Effector CD4-positive, alpha-beta T cell (primary cell): ENCODE measurements around the gene PDIA5.

ENCODE experiments used
- DNase-seq: peaks from one replicate; pipeline ENCODE4 v3.0.0-alpha.2; 2020

Gene PDIA5

DNA sequence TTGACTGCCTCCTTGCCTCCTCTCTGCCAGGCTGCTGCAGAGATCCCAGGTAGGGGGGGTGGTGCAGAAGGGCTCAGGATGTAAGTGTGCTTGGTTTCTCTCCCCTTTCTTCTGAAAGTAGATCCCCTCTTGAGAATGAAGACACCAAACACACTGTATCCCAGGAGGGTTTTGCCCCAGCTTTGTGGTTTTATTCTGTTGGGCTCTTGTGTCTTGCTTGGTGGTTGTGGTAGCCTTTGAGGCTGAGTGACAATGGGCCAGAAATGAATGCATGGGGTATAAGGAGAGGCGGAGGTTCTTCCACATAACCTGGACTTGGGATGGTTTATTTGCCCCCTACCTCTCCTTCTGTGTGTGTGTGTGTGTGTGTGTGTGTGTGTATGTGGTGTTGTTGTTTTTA lies 5.7 kb downstream of the PDIA5 start:
- DNase-seq, result no peak

DNA sequence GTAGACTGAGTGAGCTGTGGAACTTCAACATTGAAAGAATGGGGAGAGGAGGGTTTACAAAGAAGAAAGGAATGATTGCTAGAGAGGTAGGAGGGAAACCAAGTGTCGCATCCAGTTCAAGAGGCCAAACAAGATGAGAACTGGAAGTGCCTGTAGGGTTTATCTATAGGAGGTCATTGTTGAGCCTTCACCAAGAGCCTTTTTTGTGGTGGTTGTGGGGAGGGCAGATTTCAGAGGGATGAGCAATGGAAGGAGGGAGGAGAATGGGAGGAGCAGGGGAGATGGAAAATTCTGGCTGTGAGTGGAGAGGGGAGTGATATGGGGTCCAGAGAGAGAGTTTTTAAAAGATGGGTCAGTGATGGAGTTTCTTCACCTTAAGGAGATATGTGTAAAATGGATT lies 8.5 kb downstream of the PDIA5 start:
- no peak for DNase-seq

DNA sequence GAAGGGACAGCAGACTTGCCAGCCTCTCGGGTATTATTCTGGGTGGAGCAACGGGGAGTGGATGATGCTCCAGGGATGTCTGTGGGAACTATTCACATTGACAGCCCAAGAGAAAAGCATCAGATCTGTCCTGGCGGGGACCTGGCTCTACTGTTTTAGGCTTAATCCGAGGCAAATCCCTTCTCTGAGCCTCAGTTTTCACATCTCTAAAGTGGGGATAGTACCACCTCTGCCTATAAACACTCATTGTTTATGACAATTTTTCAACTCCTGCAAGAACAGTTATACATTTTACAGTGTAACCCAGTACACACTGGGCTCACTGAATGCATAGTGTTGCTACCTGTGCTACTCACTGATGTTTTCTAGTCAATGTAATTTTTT lies 9.3 kb downstream of the PDIA5 start:
- no peak for DNase-seq

GRCh38 chr3:123076496-123077418 lies 9.9 kb downstream of the PDIA5 start:
- DNase-seq, result no peak

DNA sequence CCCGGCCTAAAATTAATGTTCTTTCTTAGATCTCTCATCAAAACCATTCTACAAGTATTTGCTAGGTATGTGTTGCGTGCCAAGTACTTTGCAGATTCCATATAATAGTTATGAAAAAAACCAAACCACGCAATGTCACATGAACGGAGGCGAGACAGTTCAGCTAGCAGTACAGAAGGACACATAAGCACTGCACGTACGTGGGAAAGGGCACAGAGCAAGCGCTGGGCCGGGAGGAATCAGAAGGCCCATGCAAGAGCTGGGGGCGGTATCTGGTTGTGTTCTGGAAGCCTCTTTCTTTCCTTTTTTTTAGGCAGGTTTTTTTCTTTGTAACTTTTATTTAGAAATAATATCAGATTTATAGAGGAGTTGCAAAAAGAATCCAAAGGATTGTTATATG lies 11.3 kb downstream of the PDIA5 start:
- DNase-seq, result no peak

DNA sequence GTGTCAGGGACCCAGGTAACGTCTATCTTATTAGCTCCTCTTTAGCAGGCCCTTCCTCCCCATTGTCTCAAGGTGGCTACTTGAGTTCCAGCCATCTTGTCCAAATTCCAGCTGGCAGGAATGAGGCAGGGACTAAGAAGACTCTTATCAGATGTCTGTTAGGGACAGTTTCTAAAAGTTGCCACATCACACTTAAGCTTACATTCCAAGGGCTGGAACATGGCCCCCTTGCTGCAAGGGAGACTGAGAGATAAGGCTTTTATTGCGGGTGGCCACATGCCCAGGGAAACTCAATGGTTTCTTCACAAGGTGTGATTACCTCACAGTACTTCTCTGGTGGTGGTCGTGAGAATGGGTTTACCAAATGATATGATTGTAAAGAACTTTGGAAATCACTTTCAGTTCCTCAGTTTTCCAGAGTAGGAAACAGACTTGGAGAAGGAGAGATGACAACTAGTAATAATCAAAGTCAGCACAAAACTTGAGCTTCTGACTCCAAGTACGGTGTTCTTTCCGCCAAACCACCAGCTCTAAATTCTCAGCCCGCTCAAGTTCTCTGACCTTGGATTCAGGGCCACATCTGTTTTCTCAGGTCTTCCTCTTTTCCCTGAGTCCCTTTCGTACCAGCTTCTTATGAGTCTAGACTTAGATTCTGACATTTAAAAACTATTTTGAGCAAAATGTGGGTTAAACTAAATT lies 14.2 kb downstream of the PDIA5 start:
- no peak for DNase-seq

DNA sequence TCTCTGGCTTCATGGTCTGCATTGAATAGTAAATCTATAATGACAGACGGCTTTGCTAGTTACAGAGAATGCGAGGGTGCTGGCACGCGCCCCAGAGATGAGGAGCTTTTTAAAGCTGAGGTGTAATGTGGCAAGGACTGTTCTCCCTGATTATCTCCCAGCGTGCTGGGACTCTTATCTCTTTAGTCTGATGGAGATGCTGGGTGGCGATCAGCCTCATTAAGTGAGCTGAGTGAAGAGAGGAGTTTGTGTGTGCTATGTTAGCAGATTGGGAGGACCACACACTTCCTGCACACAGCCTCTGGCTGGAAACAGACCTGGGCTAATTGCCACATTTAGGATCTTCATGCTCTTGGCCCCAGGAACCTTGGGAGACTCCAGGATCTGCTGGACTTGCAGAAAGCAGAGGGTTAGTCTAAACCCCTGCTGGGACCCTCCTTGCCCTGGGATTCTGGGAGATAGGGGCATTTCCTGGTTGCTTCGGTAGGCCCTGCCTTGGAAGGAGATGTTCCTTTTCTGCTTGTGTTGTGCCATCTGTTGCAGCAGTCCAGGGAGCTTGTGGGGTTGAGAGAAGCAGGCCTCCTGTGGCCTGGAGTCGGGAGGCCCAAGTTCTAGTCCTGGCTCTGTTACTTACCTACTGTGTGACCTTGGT lies 15.0 kb downstream of the PDIA5 start:
- DNase-seq, result no peak

DNA sequence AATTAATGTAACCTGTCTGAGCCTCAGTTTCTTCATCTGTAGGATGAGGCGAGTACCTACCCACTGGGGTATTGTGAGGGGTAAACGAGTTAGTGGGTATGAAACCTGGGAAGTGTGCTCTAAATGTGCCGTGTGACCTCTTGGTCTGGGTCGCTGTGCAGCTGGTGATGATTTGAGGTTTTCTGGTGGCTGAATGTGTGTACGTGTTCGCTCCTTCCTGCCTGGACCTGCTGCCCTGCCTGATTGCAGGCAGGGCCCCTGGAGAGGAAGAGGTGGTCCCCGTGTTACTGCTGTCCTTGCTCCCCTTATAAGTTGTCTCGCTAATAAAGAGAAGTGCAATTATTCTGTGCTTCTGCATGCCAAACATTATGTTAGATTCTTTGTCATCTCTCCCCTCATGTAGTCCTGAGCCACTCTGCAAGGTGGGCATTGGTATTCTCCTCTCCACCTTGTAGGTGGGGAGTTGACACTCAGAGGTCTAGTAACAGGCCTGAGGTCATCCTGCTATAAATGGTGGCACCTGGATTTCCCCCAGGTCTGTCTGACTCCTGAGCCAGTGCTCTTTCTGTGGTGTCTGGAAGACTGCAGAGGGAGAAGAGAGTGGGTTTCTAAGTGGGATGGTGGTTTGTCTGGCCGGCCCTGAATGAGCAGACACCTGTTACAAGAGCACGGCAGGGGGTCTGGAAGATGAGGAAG lies 15.7 kb downstream of the PDIA5 start:
- DNase-seq, result no peak

- DNase-seq, result no peak
Measured at GRCh38 chr3:123083383-123084124, 16.7 kb downstream of the PDIA5 start.

DNA sequence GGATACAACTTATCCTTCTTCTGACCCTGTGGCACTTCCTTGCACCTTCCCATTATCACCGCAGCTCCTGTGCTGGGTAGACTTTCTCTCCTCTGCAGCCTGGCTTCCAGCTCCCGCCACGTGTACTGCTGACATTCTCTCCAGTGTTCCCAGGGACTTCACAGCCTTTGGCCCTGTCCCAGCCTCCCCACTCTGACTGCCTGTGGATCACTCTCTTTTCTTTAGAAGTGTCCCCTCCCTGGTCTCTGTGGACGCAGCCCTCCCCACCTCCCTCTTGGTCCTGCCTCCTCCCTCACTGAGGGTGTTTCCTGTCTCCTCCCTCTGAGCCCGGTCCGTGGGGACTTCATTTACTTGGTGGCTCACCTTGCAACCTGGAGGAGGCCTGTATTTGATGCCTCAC lies 17.4 kb downstream of the PDIA5 start:
- DNase-seq, result no peak

GRCh38 chr3:123084738-123085237 lies 18.0 kb downstream of the PDIA5 start:
- DNase-seq, result no peak

- DNase-seq, result no peak
Measured at GRCh38 chr3:123085293-123085931, 18.6 kb downstream of the PDIA5 start.

DNA sequence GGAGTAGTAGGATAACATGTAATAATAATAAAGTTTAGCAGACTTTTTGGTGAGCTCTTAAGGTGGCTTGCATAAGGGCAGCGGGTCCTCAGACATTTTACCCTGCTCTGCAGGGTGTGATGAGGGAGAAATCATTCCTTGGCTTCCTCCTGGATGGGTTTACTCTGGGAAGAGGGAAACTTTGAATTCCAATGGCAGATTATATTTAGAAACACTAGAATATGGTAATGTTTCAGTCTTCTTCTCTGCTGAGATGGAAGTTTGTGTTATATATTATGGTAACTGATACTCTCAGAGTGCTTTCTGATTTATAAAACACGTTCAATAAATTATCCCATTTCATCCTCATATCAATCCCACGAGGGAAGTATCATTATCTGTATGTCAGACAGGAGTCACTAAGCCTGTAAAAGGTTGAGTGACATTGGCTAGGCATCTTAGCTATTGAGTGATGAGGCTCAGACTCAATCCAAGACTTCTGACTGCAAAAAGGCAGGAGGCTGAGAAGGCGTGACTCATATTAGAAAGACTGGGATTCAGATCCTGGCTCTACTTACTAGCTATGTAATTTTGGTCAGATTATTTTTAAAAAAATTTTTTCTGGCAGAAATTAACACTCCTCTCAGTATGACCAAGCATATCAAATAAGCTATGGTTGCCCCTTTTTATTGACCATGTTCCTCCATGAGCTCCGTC lies 19.3 kb downstream of the PDIA5 start:
- DNase-seq, result no peak

DNA sequence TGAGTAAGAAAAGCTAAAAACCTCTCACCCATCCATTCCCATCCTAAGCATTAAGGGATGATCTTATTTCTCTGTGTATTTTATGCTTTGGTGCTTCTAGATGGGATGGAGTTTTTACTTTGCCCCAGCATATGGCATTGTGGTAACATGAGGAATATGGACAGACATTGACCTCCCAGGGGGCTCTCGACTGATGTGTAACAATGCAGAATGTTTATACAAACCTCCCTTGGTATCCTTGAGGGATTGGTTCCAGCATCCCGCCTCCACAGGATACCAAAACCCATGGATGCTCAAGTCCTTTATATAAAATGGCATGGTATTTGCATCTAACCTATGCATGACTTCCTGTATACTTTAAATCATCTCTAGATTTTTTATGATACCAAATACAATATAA lies 21.6 kb downstream of the PDIA5 start:
- no peak for DNase-seq

DNA sequence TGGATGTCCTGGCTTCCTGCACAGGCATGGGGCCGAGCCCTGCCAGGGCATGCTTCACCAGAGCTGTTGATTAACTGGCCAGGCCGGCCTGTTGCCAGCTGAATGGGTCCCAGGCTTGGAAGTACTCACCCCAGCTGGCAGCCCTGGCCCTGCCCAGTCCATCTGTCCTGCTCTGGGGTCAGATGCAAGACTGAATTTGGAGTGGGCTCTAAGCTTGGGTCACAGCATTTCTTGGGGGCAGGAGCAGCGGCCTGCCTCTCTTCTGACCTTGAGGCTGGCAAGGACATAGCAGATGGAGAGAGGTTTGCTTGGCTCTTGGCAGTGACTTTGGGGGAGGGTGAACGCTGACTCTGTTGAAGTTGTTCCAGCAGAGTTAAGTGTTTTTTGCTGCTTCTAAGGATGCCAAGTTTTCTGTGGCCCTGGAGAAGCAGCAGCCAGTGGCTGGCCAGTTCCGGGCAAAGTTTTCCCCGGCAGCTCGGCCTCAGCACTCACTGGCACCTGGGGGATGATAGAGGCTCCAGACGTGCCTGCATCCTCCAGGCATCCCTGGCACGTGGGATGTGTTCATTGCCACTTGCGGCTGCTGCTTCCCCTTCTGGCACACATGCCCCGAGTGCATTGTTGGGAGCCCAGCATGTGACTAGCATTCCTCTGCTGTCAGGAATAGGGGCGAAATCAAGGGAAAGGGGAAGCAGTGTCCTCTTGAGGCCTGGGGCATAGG lies 22.9 kb downstream of the PDIA5 start:
- DNase-seq, result no peak

DNA sequence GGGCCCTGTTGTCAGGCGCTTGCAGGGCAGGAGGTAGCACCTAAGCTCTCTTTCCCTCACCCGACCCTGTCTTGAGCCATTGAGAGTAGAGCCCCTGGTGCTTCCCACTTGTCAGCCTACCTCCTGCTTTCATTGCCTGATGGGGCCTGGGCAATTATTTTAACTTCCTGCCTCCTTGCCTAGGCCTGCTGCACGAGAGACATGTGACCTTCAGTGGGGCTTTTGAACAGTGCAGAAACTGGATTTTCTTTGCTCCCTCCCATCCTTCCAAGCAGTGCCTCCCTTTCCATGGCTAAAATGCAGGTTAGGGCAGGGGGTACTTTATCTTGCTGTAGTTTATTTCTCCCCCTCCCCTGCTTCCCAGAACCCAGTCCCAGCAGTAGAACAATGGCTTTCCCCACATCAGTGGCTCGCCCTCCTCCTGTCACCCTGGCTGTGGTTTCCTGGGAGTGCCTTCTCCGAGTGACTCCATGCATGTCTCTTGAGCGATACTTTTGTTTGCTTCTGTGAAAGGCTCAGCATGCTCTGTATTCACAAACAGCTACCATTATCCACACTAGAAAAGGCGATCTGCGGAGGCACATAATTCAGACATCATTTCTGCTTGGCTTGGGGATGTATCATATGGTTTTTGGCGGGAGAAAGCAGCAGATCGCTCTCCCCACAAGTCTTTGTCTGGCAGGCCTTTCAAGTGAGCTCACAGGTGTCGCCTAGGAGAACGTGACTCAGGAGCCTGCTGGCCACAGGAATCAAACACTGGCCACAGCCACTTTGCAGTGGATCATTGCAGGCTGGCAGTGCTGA lies 24.1 kb downstream of the PDIA5 start:
- DNase-seq, result no peak

DNA sequence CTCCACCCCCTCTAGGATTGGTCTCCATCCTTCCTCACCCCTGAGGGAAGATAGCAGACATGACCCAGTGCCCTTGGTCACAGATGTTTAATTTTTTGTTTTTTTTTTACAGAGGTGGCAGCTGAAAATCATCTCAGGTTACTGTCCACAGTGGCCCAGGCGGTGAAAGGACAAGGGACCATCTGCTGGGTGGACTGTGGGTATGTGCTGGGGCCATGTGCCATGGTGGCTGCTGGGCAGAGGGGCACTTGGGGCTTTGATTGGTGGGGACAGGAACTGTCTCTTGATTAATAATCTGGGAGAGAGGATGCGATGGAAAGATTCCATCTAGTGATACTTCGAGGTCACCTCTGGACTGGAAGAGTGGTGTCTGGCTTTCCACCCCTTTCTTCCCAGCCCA lies 25.4 kb downstream of the PDIA5 start:
- no peak for DNase-seq

- DNase-seq, result no peak
Measured at GRCh38 chr3:123093696-123094095, 26.9 kb downstream of the PDIA5 start.

DNA sequence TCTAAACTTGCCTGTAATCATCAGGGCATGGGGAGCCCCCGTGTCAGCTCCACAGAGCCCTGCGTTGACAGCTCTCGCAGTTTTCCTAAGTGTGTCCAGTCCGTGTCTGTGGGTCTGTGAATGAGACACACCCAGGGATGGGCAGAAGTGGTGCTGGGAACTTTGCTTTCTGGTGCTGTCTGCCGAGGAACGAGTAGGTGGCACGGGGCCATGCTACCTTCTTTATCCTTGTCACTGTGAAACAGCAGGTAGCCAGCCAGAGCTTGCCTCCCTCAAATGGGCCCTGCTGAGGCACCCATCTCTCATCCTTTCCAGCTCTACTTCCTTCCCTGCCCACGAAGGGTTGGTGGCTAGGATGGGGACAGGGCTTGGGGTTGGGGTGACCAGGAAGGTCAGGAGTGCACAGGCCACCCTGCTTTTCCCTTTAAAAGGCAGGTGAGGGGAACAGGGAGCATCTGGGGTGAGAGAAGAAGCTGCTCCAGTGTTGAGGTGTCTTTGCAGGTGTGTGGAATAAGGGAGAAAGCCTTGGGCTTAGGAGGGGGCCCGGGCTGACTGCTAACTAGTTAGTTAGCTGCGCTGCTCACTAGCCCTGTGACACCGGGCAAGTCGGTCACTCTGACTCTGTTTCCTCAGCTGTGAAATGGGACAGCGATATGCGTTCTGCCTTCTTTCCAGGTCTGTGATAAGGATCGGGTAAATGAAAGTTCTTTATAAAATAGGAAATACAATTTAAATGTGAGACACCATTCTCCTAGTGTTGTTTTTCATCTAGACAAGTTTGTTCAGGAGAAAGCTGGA lies 27.9 kb downstream of the PDIA5 start:
- no peak for DNase-seq
